Body of pancreas (tissue), 4 donors: ENCODE measurements around the gene RER1.

ENCODE experiments used
- POLR2A ChIP-seq, 3 donors: fragments of 450-650 bp; IDR thresholded peaks; one replicate each; pipeline ENCODE4 v1.6.1; 2016; ENCODE audit warnings: antibody characterized with exemption in 3 of 3, mild to moderate bottlenecking in 2 of 3
- TF ChIP-seq, protein P1 (sequence below), 7 experiments: fragments of 450-650 bp in 4 of 7; fragments of 200-600 bp in 3 of 7; sonication (generic) in 3 of 7; IDR thresholded peaks; one replicate each; pipeline ENCODE4 v1.5.1; 2016 to 2019; ENCODE audit warnings: antibody characterized with exemption in 7 of 7

DNA sequence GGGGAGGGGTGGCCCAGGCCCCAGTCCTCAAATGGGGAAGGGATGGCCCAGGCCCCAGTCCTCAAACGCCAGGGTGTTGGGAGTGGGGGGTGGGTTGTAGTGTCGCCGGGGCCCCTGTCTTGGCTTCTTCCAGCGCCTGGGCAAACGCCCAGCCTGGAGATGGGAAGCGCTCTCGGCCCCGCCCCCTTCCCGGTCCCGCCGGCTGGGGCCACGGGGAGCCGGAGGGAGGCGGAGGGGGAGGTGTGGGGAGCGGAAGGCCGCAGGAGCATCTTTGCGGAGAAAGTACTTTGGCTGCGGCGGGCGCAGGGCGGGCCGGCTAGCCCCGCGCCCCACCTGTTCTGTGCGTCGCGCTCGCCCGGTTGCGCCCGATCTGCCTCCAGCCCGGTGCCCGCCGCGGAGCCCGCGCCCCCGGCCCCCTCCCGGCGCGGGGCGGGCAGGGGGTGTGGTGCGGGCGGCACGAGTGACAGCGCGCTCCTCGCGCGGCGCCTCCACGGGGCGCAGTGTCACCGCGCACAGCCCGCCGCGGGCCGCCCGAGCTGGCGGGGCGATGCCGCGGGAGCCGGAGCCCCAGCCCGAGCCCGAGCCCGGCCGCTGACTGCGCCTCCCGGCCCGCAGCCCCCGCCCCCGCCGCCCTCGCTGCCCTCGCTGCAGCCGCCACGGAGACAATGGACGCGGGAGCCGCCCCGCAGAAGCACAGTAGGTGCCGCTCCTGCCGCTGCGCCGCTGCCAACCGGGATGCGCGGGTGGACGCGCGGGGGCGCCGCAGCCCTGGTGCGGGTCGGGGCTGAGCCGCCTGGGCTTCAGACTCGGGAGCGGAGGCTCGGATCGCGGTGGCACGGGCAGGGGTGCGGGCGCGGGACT, 51.9 kb downstream of the RER1 start:
- TF ChIP-seq, protein P1, sequence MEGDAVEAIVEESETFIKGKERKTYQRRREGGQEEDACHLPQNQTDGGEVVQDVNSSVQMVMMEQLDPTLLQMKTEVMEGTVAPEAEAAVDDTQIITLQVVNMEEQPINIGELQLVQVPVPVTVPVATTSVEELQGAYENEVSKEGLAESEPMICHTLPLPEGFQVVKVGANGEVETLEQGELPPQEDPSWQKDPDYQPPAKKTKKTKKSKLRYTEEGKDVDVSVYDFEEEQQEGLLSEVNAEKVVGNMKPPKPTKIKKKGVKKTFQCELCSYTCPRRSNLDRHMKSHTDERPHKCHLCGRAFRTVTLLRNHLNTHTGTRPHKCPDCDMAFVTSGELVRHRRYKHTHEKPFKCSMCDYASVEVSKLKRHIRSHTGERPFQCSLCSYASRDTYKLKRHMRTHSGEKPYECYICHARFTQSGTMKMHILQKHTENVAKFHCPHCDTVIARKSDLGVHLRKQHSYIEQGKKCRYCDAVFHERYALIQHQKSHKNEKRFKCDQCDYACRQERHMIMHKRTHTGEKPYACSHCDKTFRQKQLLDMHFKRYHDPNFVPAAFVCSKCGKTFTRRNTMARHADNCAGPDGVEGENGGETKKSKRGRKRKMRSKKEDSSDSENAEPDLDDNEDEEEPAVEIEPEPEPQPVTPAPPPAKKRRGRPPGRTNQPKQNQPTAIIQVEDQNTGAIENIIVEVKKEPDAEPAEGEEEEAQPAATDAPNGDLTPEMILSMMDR (IDR thresholded peaks at IDR 0.05), result peak in 1 of 7 experiments; percentile 17
- no peak for TF ChIP-seq POLR2A (IDR thresholded peaks at IDR 0.05)
